ENCODE results near the gene NTN1.

The NTN1 gene

DNA sequence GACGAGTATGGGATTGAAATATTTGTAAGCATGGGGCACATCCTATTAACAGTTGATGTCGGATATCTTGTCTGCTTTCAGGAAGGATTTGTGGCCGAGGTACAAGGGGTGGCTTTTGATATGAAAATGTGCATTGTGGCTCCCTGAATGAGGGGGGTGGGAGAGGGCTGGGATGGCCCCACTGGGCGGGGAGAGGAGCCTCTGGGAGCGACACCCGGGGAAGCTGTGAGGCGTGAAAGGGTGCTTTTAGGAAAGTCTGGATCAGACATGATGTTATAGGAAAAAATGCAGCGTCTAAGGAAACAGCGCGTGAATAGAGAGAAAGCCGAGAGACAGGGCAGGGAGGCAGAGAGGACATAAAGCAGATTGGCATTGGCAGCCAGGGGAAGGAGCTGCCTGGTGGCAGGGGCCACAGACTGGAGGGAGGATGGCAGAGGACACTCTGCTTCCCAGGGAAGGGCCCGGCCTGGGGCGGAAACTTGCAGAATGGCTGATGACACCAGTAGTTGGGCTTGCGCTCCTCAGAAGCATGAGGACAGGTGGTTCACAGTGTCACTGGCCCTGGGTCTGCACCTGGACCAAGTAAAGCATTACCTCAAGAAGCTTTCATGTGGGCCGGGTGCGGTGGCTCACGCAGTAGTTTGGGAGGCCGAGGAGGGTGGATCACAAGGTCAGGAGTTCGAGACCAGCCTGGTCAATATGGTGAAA, 95.7 kb downstream of the NTN1 start:
- TF ChIP-seq, protein P1, sequence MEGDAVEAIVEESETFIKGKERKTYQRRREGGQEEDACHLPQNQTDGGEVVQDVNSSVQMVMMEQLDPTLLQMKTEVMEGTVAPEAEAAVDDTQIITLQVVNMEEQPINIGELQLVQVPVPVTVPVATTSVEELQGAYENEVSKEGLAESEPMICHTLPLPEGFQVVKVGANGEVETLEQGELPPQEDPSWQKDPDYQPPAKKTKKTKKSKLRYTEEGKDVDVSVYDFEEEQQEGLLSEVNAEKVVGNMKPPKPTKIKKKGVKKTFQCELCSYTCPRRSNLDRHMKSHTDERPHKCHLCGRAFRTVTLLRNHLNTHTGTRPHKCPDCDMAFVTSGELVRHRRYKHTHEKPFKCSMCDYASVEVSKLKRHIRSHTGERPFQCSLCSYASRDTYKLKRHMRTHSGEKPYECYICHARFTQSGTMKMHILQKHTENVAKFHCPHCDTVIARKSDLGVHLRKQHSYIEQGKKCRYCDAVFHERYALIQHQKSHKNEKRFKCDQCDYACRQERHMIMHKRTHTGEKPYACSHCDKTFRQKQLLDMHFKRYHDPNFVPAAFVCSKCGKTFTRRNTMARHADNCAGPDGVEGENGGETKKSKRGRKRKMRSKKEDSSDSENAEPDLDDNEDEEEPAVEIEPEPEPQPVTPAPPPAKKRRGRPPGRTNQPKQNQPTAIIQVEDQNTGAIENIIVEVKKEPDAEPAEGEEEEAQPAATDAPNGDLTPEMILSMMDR (IDR thresholded peaks at IDR 0.05; ENCODE audit: low read length): no peak
- TF ChIP-seq EZH2 (IDR thresholded peaks at IDR 0.05; ENCODE audit: borderline replicate concordance, low read length): no peak
- Histone ChIP-seq H3F3A (ENCODE audit: insufficient read depth, low read length) (no peaks in the 10 kb centered on the region), H2AFZ (ENCODE audit: low read length) (no peak overlapping the region), H3K9me2 (ENCODE audit: low read depth, low read length) (no peaks in the 10 kb centered on the region), H4K20me1 (ENCODE audit: insufficient read depth, low read length) (no peaks in the 10 kb centered on the region), H3K79me2 (ENCODE audit: insufficient read depth, low read length) (no peaks in the 10 kb centered on the region), H3K36me3 (ENCODE audit: insufficient read depth, low read length) (no peaks in the 10 kb centered on the region), H3K9me3 (ENCODE audit: low read length) (no peaks in the 10 kb centered on the region), H3K4me3 (ENCODE audit: low read depth, low read length, poor library complexity, severe bottlenecking) (no peak overlapping the region), H3K9ac (ENCODE audit: low read length) (no peak overlapping the region), H3K4me2 (ENCODE audit: low read length) (no peak overlapping the region), H3K27me3 (ENCODE audit: insufficient read depth, low read length) (0 out of 2 replicates have a peak, but pooled peaks cover 7% of the 10 kb centered on the region), H3K27ac (ENCODE audit: low read depth, low read length, poor library complexity, severe bottlenecking) (no peak overlapping the region), H3K4me1 (ENCODE audit: insufficient read depth, low read length, severe bottlenecking) (no peaks in the 10 kb centered on the region)

DNA sequence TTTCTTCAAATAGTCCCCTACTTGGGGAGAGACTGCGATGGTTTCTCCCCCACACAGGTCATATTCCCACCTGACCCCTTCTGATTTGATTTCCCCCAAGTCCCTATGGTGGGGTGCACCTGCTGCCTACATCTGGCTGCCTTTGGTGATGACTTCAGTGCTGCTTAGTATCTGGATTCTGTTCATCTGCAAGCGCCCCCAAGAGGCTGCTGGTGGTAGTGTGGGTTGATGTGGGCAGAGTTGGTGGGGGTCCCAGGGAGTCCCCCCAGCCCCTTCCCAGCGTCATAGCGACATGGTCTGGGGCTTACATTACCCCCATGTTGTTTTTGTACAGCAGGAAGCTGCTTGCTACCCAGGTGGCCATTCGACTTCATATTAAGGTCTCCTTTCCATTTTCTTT, 99.2 kb downstream of the NTN1 start:
- H3K27ac ChIP-seq (ENCODE audit: low read depth, low read length, poor library complexity, severe bottlenecking): no peak overlapping the region
- TF ChIP-seq, protein P1 (IDR thresholded peaks at IDR 0.05; ENCODE audit: low read length): peak; percentile 24; the same call in 1 of the 2 replicates
- no peak for TF ChIP-seq EZH2 (IDR thresholded peaks at IDR 0.05; ENCODE audit: borderline replicate concordance, low read length)

DNA sequence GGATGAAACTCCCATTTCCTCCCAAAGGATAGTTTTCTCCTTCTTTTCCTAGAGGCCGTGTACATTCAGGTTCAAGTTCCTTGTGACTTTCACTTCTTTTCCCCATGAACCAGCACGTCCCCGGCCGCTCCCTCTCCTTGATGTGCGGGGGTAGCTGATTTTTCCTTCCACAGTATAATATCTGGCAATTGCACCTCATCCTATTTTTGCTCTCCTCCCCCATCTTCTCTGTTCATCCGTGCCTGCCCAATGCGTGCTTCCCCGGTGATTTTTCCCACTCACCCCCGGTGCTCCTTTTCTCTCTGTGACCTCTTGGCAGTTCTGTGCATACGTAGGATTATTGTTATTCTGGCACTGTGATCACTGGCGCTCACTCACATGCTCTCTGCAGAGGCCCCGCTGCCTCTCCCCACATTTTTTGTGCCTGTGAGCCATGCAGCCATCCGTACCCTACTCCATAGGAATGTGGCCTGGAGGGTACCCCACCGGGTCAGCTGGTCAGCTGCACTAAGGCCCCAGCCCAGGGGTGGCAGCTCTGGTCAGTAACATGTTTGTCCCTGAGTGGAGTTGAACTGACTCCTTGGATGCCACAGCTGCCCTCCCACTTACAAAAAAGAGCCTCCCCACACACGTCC, 100.0 kb downstream of the NTN1 start:
- Histone ChIP-seq H3K4me2 (ENCODE audit: low read length) (no peak overlapping the region), H3K27me3 (ENCODE audit: insufficient read depth, low read length) (0 out of 2 replicates have a peak, but pooled peaks cover 3% of the 10 kb centered on the region), H3K9me3 (ENCODE audit: low read length) (no peaks in the 10 kb centered on the region), H2AFZ (ENCODE audit: low read length) (no peak overlapping the region), H3K36me3 (ENCODE audit: insufficient read depth, low read length) (no peaks in the 10 kb centered on the region), H3K27ac (ENCODE audit: low read depth, low read length, poor library complexity, severe bottlenecking) (no peak overlapping the region), H3K9ac (ENCODE audit: low read length) (no peak overlapping the region), H3K9me2 (ENCODE audit: low read depth, low read length) (no peaks in the 10 kb centered on the region), H3K4me1 (ENCODE audit: insufficient read depth, low read length, severe bottlenecking) (no peaks in the 10 kb centered on the region), H4K20me1 (ENCODE audit: insufficient read depth, low read length) (no peaks in the 10 kb centered on the region), H3F3A (ENCODE audit: insufficient read depth, low read length) (no peaks in the 10 kb centered on the region), H3K79me2 (ENCODE audit: insufficient read depth, low read length) (no peaks in the 10 kb centered on the region), H3K4me3 (ENCODE audit: low read depth, low read length, poor library complexity, severe bottlenecking) (no peak overlapping the region)
- TF ChIP-seq EZH2 (IDR thresholded peaks at IDR 0.05; ENCODE audit: borderline replicate concordance, low read length): no peak
- TF ChIP-seq, protein P1 (IDR thresholded peaks at IDR 0.05; ENCODE audit: low read length): no peak

More for the DNA sequence above, 99.2 kb downstream of the NTN1 start:
- Histone ChIP-seq H2AFZ (ENCODE audit: low read length) (no peak overlapping the region), H3K9me2 (ENCODE audit: low read depth, low read length) (no peaks in the 10 kb centered on the region), H3F3A (ENCODE audit: insufficient read depth, low read length) (no peaks in the 10 kb centered on the region), H3K27me3 (ENCODE audit: insufficient read depth, low read length) (0 out of 2 replicates have a peak, but pooled peaks cover 5% of the 10 kb centered on the region), H3K9me3 (ENCODE audit: low read length) (no peaks in the 10 kb centered on the region), H3K79me2 (ENCODE audit: insufficient read depth, low read length) (no peaks in the 10 kb centered on the region), H4K20me1 (ENCODE audit: insufficient read depth, low read length) (no peaks in the 10 kb centered on the region), H3K36me3 (ENCODE audit: insufficient read depth, low read length) (no peaks in the 10 kb centered on the region), H3K9ac (ENCODE audit: low read length) (no peak overlapping the region), H3K4me1 (ENCODE audit: insufficient read depth, low read length, severe bottlenecking) (no peaks in the 10 kb centered on the region), H3K4me2 (ENCODE audit: low read length) (no peak overlapping the region), H3K4me3 (ENCODE audit: low read depth, low read length, poor library complexity, severe bottlenecking) (no peak overlapping the region)

Measured in OCI-LY1 (cell line).